Measurements from ENCODE around the gene GRK5.

GRCh38 chr10:119406601-119407253, 199.4 kb downstream of the GRK5 start:
- TF ChIP-seq CTCF (IDR thresholded peaks at IDR 0.05; ENCODE audit: low read depth, low read length) (no peak), EZH2phosphoT487 (IDR thresholded peaks at IDR 0.05; ENCODE audit: low read depth) (no peak)

Measured in OCI-LY3 (cell line).